DND-41 (cell line): ENCODE results near the gene STARD9.

Experiments
- ATAC-seq: fragments of 200-7000 bp; cut with Tn5 transposase; 3 replicates; pipeline ENCODE4 v1.9.1; 2021; ENCODE audit warnings: low read depth; ENCODE audit not compliant: insufficient read depth
- DNase-seq: peaks from one replicate; pipeline ENCODE4 v3.0.0-alpha.2; 2020
- H2AFZ ChIP-seq: 2 replicates; pipeline ENCODE4 v1.6.0; 2012; ENCODE audit warnings: low read depth, low read length
- H3K27ac ChIP-seq: 2 replicates; pipeline ENCODE4 v1.5.1; 2012; ENCODE audit warnings: low read length, inconsistent platforms
- H3K27me3 ChIP-seq: fragments of 200-600 bp; sonication (generic); 2 replicates; pipeline ENCODE4 v1.6.0; 2012; ENCODE audit warnings: low read length, mild to moderate bottlenecking, inconsistent platforms; ENCODE audit not compliant: insufficient read depth, poor library complexity
- H3K36me3 ChIP-seq: 2 replicates; pipeline ENCODE4 v1.5.1; 2012; ENCODE audit warnings: low read length, inconsistent platforms; ENCODE audit not compliant: insufficient read depth
- H3K4me1 ChIP-seq: 2 replicates; pipeline ENCODE4 v1.5.1; 2012; ENCODE audit warnings: mild to moderate bottlenecking, low read length; ENCODE audit not compliant: insufficient read depth
- H3K4me2 ChIP-seq: 2 replicates; pipeline ENCODE4 v1.6.0; 2012; ENCODE audit warnings: mild to moderate bottlenecking, moderate library complexity, low read length, inconsistent platforms; ENCODE audit not compliant: insufficient read depth
- H3K4me3 ChIP-seq, 2 experiments: fragments of 200-600 bp in 1 of 2; shearing (Covaris generic) in 1 of 2; 2 replicates each; pipeline ENCODE4 v1.5.1; 2012 to 2016; ENCODE audit warnings: inconsistent platforms in 2 of 2, low read length in 2 of 2, mild to moderate bottlenecking in 2 of 2, low read depth in 1 of 2, moderate library complexity in 1 of 2
- H3K79me2 ChIP-seq: 2 replicates; pipeline ENCODE4 v1.6.0; 2012; ENCODE audit warnings: low read length, inconsistent platforms; ENCODE audit not compliant: insufficient read depth
- H3K9ac ChIP-seq: 2 replicates; pipeline ENCODE4 v1.6.0; 2012; ENCODE audit warnings: low read depth, mild to moderate bottlenecking, inconsistent platforms, low read length, moderate library complexity
- H3K9me3 ChIP-seq: 2 replicates; pipeline ENCODE4 v1.5.1; 2012; ENCODE audit warnings: low read length, moderate library complexity, mild to moderate bottlenecking, inconsistent platforms; ENCODE audit not compliant: insufficient read depth, severe bottlenecking
- H4K20me1 ChIP-seq: 2 replicates; pipeline ENCODE4 v1.6.0; 2012; ENCODE audit warnings: low read length; ENCODE audit not compliant: insufficient read depth
- EZH2 ChIP-seq: IDR thresholded peaks from 3 replicates; pipeline ENCODE4 v1.6.1; 2012; ENCODE audit warnings: borderline replicate concordance, low read depth, mild to moderate bottlenecking, moderate library complexity, low read length, inconsistent platforms; ENCODE audit not compliant: severe bottlenecking
- TF ChIP-seq, protein P1 (sequence below): IDR thresholded peaks from 2 replicates; pipeline ENCODE4 v1.5.1; 2012; ENCODE audit warnings: borderline replicate concordance, low read length, moderate library complexity, mild to moderate bottlenecking; ENCODE audit not compliant: poor library complexity, severe bottlenecking; ENCODE audit errors: extremely low read depth

The STARD9 gene

DNA sequence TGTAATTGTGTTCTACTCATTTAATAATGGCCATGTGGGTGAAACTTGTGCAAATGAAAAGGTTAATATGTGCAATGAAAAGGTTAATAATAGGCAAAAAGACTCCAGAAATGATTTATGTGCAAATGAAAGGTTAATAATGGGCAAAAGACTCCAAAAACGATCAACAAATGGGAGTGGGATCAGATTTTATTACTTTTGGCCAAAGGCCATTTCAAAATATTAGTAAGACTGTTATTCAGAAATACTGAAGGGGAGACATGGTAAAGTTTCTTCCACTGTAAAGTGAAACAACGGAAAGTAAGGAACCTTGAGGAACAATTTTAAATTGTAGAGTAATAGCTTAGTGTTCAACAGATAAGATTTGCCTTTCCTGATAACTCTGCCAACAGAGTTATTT is 40.7 kb downstream of the STARD9 start:
- H3K4me2 ChIP-seq = no peak overlapping the region
- H3K4me1 ChIP-seq = no peaks in the 10 kb centered on the region
- H3K36me3 ChIP-seq = no peaks in the 10 kb centered on the region
- H3K27me3 ChIP-seq = no peaks in the 10 kb centered on the region
- no peaks in the 10 kb centered on the region for H3K9me3 ChIP-seq
- H3K79me2 ChIP-seq = no peaks in the 10 kb centered on the region
- TF ChIP-seq EZH2 = no peak
- TF ChIP-seq, protein P1, sequence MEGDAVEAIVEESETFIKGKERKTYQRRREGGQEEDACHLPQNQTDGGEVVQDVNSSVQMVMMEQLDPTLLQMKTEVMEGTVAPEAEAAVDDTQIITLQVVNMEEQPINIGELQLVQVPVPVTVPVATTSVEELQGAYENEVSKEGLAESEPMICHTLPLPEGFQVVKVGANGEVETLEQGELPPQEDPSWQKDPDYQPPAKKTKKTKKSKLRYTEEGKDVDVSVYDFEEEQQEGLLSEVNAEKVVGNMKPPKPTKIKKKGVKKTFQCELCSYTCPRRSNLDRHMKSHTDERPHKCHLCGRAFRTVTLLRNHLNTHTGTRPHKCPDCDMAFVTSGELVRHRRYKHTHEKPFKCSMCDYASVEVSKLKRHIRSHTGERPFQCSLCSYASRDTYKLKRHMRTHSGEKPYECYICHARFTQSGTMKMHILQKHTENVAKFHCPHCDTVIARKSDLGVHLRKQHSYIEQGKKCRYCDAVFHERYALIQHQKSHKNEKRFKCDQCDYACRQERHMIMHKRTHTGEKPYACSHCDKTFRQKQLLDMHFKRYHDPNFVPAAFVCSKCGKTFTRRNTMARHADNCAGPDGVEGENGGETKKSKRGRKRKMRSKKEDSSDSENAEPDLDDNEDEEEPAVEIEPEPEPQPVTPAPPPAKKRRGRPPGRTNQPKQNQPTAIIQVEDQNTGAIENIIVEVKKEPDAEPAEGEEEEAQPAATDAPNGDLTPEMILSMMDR = no peak
- no peak overlapping the region for H3K4me3 ChIP-seq
- no peak overlapping the region for H2AFZ ChIP-seq
- ATAC-seq = no peak
- DNase-seq = no peak
- H4K20me1 ChIP-seq = no peaks in the 10 kb centered on the region
- no peak overlapping the region for H3K27ac ChIP-seq
- H3K9ac ChIP-seq = no peak overlapping the region

GRCh38 chr15:42619656-42620371 is 44.4 kb downstream of the STARD9 start:
- TF ChIP-seq, protein P1 = no peak
- TF ChIP-seq EZH2 = no peak
- no peak for DNase-seq
- Histone ChIP-seq H3K4me1 (no peaks in the 10 kb centered on the region), H3K9ac (no peak overlapping the region), H3K9me3 (no peaks in the 10 kb centered on the region), H2AFZ (no peak overlapping the region), H3K27me3 (no peaks in the 10 kb centered on the region), H4K20me1 (no peaks in the 10 kb centered on the region), H3K27ac (no peak overlapping the region), H3K36me3 (no peaks in the 10 kb centered on the region), H3K79me2 (no peaks in the 10 kb centered on the region), H3K4me2 (no peak overlapping the region), H3K4me3 (no peak overlapping the region)
- ATAC-seq = no peak

- no peak overlapping the region for H3K4me2 ChIP-seq
- H4K20me1 ChIP-seq = no peaks in the 10 kb centered on the region
- no peak overlapping the region for H2AFZ ChIP-seq
- H3K27ac ChIP-seq = no peak overlapping the region
- no peak overlapping the region for H3K4me3 ChIP-seq
- no peaks in the 10 kb centered on the region for H3K27me3 ChIP-seq
- no peak for DNase-seq
- H3K9ac ChIP-seq = no peak overlapping the region
- H3K36me3 ChIP-seq = no peaks in the 10 kb centered on the region
- no peaks in the 10 kb centered on the region for H3K4me1 ChIP-seq
- TF ChIP-seq EZH2 = no peak
- TF ChIP-seq, protein P1 = no peak
- no peak for ATAC-seq
- H3K79me2 ChIP-seq = no peaks in the 10 kb centered on the region
- no peaks in the 10 kb centered on the region for H3K9me3 ChIP-seq
Observed at GRCh38 chr15:42621386-42621785, 46.0 kb downstream of the STARD9 start.
